ENCODE measurements around the gene UBP1. TPM values are rescaled to one million over a fixed set of nuclear protein-coding genes. Genes with fewer than 3 reads are reported as not detected.

Gene UBP1
- total RNA-seq, 1 donor from 2014 or later, result 81.9 TPM

- no peak for TF ChIP-seq CTCF (conservative IDR thresholded peaks at IDR 0.05)
- Mint-ChIP-seq H3K27me3 (ENCODE audit: low read depth) (no peaks in the 10 kb centered on the region), H3K9me3 (no peaks in the 10 kb centered on the region), H3K4me1 (no peaks in the 10 kb centered on the region), H3K27ac (ENCODE audit: unreplicated experiment) (no peak overlapping the region), H3K36me3 (ENCODE audit: low read depth) (peaks cover 11% of the 10 kb centered on the region), H3K4me3 (no peak overlapping the region)
- no peak for DNase-seq (ENCODE audit: low read depth, low spot score)
Measured at GRCh38 chr3:33394403-33395054, 45.7 kb downstream of the UBP1 start.

GRCh38 chr3:33392703-33393125 lies 47.5 kb downstream of the UBP1 start:
- H3K4me1 Mint-ChIP-seq, result no peaks in the 10 kb centered on the region
- no peak for DNase-seq (ENCODE audit: low read depth, low spot score)
- H3K36me3 Mint-ChIP-seq (ENCODE audit: low read depth), result peaks cover 11% of the 10 kb centered on the region
- TF ChIP-seq CTCF (conservative IDR thresholded peaks at IDR 0.05), result no peak
- H3K27me3 Mint-ChIP-seq (ENCODE audit: low read depth), result no peaks in the 10 kb centered on the region
- no peak overlapping the region for H3K4me3 Mint-ChIP-seq
- no peaks in the 10 kb centered on the region for H3K9me3 Mint-ChIP-seq
- H3K27ac Mint-ChIP-seq (ENCODE audit: unreplicated experiment), result no peak overlapping the region

GRCh38 chr3:33392144-33392543 lies 48.1 kb downstream of the UBP1 start:
- Mint-ChIP-seq H3K36me3 (ENCODE audit: low read depth) (peaks cover 11% of the 10 kb centered on the region), H3K4me3 (no peak overlapping the region), H3K4me1 (no peaks in the 10 kb centered on the region), H3K9me3 (no peaks in the 10 kb centered on the region), H3K27ac (ENCODE audit: unreplicated experiment) (no peak overlapping the region), H3K27me3 (ENCODE audit: low read depth) (no peaks in the 10 kb centered on the region)
- DNase-seq (ENCODE audit: low read depth, low spot score), result no peak
- TF ChIP-seq CTCF (conservative IDR thresholded peaks at IDR 0.05), result no peak

GRCh38 chr3:33391255-33391995 lies 48.8 kb downstream of the UBP1 start:
- H3K4me1 Mint-ChIP-seq, result no peaks in the 10 kb centered on the region
- H3K4me3 Mint-ChIP-seq, result no peak overlapping the region
- no peak for TF ChIP-seq CTCF (conservative IDR thresholded peaks at IDR 0.05)
- no peak for DNase-seq (ENCODE audit: low read depth, low spot score)
- H3K27me3 Mint-ChIP-seq (ENCODE audit: low read depth), result no peaks in the 10 kb centered on the region
- no peaks in the 10 kb centered on the region for H3K9me3 Mint-ChIP-seq
- peaks cover 11% of the 10 kb centered on the region for H3K36me3 Mint-ChIP-seq (ENCODE audit: low read depth)
- H3K27ac Mint-ChIP-seq (ENCODE audit: unreplicated experiment), result no peak overlapping the region

- H3K4me1 Mint-ChIP-seq, result no peaks in the 10 kb centered on the region
- peaks cover 13% of the 10 kb centered on the region for H3K36me3 Mint-ChIP-seq (ENCODE audit: low read depth)
- peak overlapping the region; percentile 63 for H3K27ac Mint-ChIP-seq (ENCODE audit: unreplicated experiment)
- TF ChIP-seq CTCF (conservative IDR thresholded peaks at IDR 0.05), result no peak
- no peak overlapping the region for H3K4me3 Mint-ChIP-seq
- H3K27me3 Mint-ChIP-seq (ENCODE audit: low read depth), result no peaks in the 10 kb centered on the region
- no peaks in the 10 kb centered on the region for H3K9me3 Mint-ChIP-seq
- no peak for DNase-seq (ENCODE audit: low read depth, low spot score)
Measured at GRCh38 chr3:33389908-33390307, 50.3 kb downstream of the UBP1 start.

Measured in neural crest cell (in vitro differentiated cells).